HCT116 (cell line): ENCODE data around the gene GFRA3.

Experiments
- CEBPB ChIP-seq: IDR thresholded peaks from 2 replicates; pipeline ENCODE4 v1.6.1; 2012; ENCODE audit warnings: low read depth
- EZH2 ChIP-seq: fragments of 200-600 bp; sonication (generic); IDR thresholded peaks from 2 replicates; pipeline ENCODE4 v1.6.1; 2017; ENCODE audit warnings: antibody characterized with exemption, mixed run types
- EZH2phosphoT487 ChIP-seq: fragments of 200-600 bp; IDR thresholded peaks from 2 replicates; pipeline ENCODE4 v1.6.1; 2018; ENCODE audit warnings: antibody characterized with exemption, borderline replicate concordance
- JUND ChIP-seq: IDR thresholded peaks from 2 replicates; pipeline ENCODE4 v1.6.1; 2012
- POLR2A ChIP-seq: IDR thresholded peaks from 2 replicates; pipeline ENCODE4 v1.7.0; 2011; ENCODE audit warnings: borderline replicate concordance; ENCODE audit not compliant: insufficient read depth, insufficient read length; ENCODE audit errors: extremely low read depth
- POLR2AphosphoS5 ChIP-seq: IDR thresholded peaks from 2 replicates; pipeline ENCODE4 v1.6.1; 2011; ENCODE audit warnings: mild to moderate bottlenecking, low read depth, low read length, moderate library complexity
- SP1 ChIP-seq: IDR thresholded peaks from 2 replicates; pipeline ENCODE4 v1.6.1; 2012; ENCODE audit warnings: low read depth
- YY1 ChIP-seq: IDR thresholded peaks from 2 replicates; pipeline ENCODE4 v1.6.1; 2011; ENCODE audit warnings: low read length, low read depth, moderate library complexity, mild to moderate bottlenecking; ENCODE audit not compliant: insufficient replicate concordance; ENCODE audit errors: extremely low read depth
- ZFX ChIP-seq: fragments of 450-650 bp; IDR thresholded peaks from 2 replicates; pipeline ENCODE4 v1.6.1; 2017
- ZNF274 ChIP-seq: fragments of 200-500 bp; sonication (Bioruptor generic); IDR thresholded peaks from 2 replicates; pipeline ENCODE4 v1.6.1; 2014; ENCODE audit warnings: mild to moderate bottlenecking, low read depth, low read length, inconsistent platforms
- TF ChIP-seq, protein P1 (sequence below), 3 experiments: fragments of 200-600 bp in 1 of 3; sonication (generic) in 1 of 3; IDR thresholded peaks in 2 of 3; conservative IDR thresholded peaks in 1 of 3; 2 replicates each; pipeline ENCODE4 v1.5.1; 2012 to 2017; ENCODE audit warnings: low read depth in 2 of 3, low read length in 2 of 3, antibody characterized with exemption in 1 of 3, borderline replicate concordance in 1 of 3, control low read depth in 1 of 3, mild to moderate bottlenecking in 1 of 3, mixed read lengths in 1 of 3, mixed run types in 1 of 3, moderate library complexity in 1 of 3; ENCODE audit not compliant: insufficient read depth in 1 of 3
- TF ChIP-seq, protein P2 (sequence below): IDR thresholded peaks from 2 replicates; pipeline ENCODE4 v1.6.1; 2011; ENCODE audit warnings: mild to moderate bottlenecking, low read length, moderate library complexity; ENCODE audit not compliant: insufficient replicate concordance; ENCODE audit errors: extremely low read depth
- TF ChIP-seq, protein P3 (sequence below): IDR thresholded peaks from 2 replicates; pipeline ENCODE4 v1.6.1; 2012
- TF ChIP-seq, protein P4 (sequence below): IDR thresholded peaks from 2 replicates; pipeline ENCODE4 v1.6.1; 2012

DNA sequence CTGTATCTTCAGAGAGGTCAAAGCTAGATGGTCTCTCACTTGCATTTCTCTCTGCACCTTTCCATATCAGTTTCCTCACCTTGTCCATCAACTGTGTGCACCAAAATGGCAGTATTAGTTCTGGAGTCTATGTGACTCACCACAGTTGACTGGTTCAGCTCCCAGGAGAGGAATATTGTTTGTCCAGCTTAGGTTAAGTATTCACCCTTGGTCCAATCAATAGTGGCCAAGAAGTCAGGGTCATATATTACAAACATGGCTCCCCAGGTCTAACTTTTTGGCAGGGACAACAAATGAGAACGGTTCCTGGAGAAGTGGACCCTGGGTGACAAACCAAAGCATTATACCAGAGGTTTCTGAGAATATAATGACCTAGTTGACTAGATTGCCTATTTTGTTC is 36.4 kb downstream of the GFRA3 start:
- TF ChIP-seq, protein P1, sequence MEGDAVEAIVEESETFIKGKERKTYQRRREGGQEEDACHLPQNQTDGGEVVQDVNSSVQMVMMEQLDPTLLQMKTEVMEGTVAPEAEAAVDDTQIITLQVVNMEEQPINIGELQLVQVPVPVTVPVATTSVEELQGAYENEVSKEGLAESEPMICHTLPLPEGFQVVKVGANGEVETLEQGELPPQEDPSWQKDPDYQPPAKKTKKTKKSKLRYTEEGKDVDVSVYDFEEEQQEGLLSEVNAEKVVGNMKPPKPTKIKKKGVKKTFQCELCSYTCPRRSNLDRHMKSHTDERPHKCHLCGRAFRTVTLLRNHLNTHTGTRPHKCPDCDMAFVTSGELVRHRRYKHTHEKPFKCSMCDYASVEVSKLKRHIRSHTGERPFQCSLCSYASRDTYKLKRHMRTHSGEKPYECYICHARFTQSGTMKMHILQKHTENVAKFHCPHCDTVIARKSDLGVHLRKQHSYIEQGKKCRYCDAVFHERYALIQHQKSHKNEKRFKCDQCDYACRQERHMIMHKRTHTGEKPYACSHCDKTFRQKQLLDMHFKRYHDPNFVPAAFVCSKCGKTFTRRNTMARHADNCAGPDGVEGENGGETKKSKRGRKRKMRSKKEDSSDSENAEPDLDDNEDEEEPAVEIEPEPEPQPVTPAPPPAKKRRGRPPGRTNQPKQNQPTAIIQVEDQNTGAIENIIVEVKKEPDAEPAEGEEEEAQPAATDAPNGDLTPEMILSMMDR (IDR thresholded peaks at IDR 0.05 in 2 of 3, conservative IDR thresholded peaks at IDR 0.05 in 1 of 3; ENCODE audit: borderline replicate concordance in 1 of 3, insufficient read depth in 1 of 3, low read depth in 2 of 3, low read length in 2 of 3) = no peak
- TF ChIP-seq JUND = no peak
- TF ChIP-seq POLR2A = no peak
- no peak for TF ChIP-seq EZH2
- TF ChIP-seq YY1 = no peak
- no peak for TF ChIP-seq ZNF274
- no peak for TF ChIP-seq CEBPB
- no peak for TF ChIP-seq SP1
- no peak for TF ChIP-seq EZH2phosphoT487
- TF ChIP-seq, protein P2, sequence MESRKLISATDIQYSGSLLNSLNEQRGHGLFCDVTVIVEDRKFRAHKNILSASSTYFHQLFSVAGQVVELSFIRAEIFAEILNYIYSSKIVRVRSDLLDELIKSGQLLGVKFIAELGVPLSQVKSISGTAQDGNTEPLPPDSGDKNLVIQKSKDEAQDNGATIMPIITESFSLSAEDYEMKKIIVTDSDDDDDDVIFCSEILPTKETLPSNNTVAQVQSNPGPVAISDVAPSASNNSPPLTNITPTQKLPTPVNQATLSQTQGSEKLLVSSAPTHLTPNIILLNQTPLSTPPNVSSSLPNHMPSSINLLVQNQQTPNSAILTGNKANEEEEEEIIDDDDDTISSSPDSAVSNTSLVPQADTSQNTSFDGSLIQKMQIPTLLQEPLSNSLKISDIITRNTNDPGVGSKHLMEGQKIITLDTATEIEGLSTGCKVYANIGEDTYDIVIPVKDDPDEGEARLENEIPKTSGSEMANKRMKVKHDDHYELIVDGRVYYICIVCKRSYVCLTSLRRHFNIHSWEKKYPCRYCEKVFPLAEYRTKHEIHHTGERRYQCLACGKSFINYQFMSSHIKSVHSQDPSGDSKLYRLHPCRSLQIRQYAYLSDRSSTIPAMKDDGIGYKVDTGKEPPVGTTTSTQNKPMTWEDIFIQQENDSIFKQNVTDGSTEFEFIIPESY = no peak
- no peak for TF ChIP-seq ZFX
- TF ChIP-seq, protein P3, sequence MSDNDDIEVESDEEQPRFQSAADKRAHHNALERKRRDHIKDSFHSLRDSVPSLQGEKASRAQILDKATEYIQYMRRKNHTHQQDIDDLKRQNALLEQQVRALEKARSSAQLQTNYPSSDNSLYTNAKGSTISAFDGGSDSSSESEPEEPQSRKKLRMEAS = no peak
- TF ChIP-seq POLR2AphosphoS5 = no peak
- TF ChIP-seq, protein P4, sequence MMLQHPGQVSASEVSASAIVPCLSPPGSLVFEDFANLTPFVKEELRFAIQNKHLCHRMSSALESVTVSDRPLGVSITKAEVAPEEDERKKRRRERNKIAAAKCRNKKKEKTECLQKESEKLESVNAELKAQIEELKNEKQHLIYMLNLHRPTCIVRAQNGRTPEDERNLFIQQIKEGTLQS = no peak
